Ovary (tissue), 10 donors: ENCODE measurements around the gene LCE1E. TPM values are rescaled to one million over a fixed set of nuclear protein-coding genes. Genes with fewer than 3 reads are reported as not detected.

ENCODE experiments used
- DNase-seq, 5 donors: peaks; one replicate each; pipeline ENCODE4 v3.0.0-alpha.2; 2019 to 2020
- H3K27ac ChIP-seq, 2 donors: fragments of 200-600 bp; one replicate each; pipeline versions ENCODE4 v1.5.1 to v1.8.0; 2019 to 2022
- H3K27me3 ChIP-seq: fragments of 200-600 bp; one replicate; pipeline ENCODE4 v1.8.0; 2022
- H3K36me3 ChIP-seq: fragments of 200-600 bp; sonication (generic); one replicate; pipeline ENCODE4 v1.5.1; 2019
- H3K4me1 ChIP-seq: one replicate; pipeline ENCODE4 v1.8.1; 2013; ENCODE audit warnings: mild to moderate bottlenecking, moderate library complexity; ENCODE audit not compliant: insufficient read depth
- H3K4me3 ChIP-seq: fragments of 200-600 bp; sonication (generic); one replicate; pipeline ENCODE4 v1.5.1; 2017
- H3K9me3 ChIP-seq, 2 donors: fragments of 200-600 bp in 1 of 2; sonication (generic) in 1 of 2; one replicate each; pipeline versions ENCODE4 v1.5.1 to v1.8.1; 2013 to 2019; ENCODE audit warnings: mild to moderate bottlenecking in 1 of 2, moderate library complexity in 1 of 2
- EP300 ChIP-seq: sonication (generic); formaldehyde crosslinking; IDR thresholded peaks from one replicate; pipeline ENCODE4 v1.6.1; 2017; ENCODE audit warnings: antibody characterized with exemption
- POLR2A ChIP-seq: fragments of 450-650 bp; IDR thresholded peaks from one replicate; pipeline ENCODE4 v1.6.1; 2017; ENCODE audit warnings: antibody characterized with exemption, mild to moderate bottlenecking, moderate library complexity
- WGBS, 3 donors: extraction: QIAGEN DNeasy Blood & Tissue Kit in 1 of 3; methylation state at CpG; one replicate each; pipeline versions ENCODE4 v1.1.5 to v1.1.7; 2013 to 2017; 5-methylcytosine and 5-hydroxymethylcytosine counted together
- intact Hi-C, 4 donors: fragments of 100-400 bp; cut with DNase I; formaldehyde crosslinking; loops; one replicate each; pipeline versions ENCODE4 v1.11.0 to v1.15.1; 2022 to 2023
- long read RNA-seq, 3 donors: library from polyadenylated mRNA in 2 of 3; unstranded in 2 of 3; transcript quantifications; one replicate each; pipeline ENCODE4 v2.0.0 and lab custom pipeline, GENCODE V29; 2021 to 2026
- polyA plus RNA-seq, 2 donors: library from polyadenylated mRNA; stranded (reverse); fragments of 200-250 nt in 1 of 2; fragments of 350-450 nt in 1 of 2; fragmentation: Illumina TruSeq in 1 of 2; extraction: RNeasy Lipid Tissue Mini Kit (QIAGEN cat#74804) in 1 of 2; gene quantifications; one replicate each; pipeline ENCODE4 v1.2.3, GENCODE V29; 2013 to 2014
- total RNA-seq, 7 donors: library from RNA; depleted of rRNA in 2 of 7; stranded (reverse); fragments of >200 nt in 2 of 7; fragmentation: NEBNext Ultra II Directional in 3 of 7; extraction: Animal tissue kit (Norgen Biotek cat#: 25700) in 3 of 7; gene quantifications; one replicate each; pipeline versions ENCODE4 v1.1.0 to v1.2.4, GENCODE V29; 2016 to 2023
- TF ChIP-seq, protein P1 (sequence below), 3 donors: fragments of 450-650 bp in 2 of 3; fragments of 200-600 bp in 1 of 3; IDR thresholded peaks; one replicate each; pipeline versions ENCODE4 v1.5.1 to v1.8.0; 2016 to 2022; ENCODE audit warnings: antibody characterized with exemption in 3 of 3, mild to moderate bottlenecking in 1 of 3
- donor health status: DM: no; HTN: no; CAD: no; lungs with moderate emphysema.
- donor health status: DM: no; HTN: no; CAD: no.
- donor health status: Bipolar disorder and iron deficiency.
- donor health status: DM: yes; HTN: yes; CAD: no.
- donor health status: DM: no; HTN: no; CAD: no.
- donor health status: DM: yes; HTN: yes; CAD: no.

LCE1E gene
- total RNA-seq (not detected), polyA plus RNA-seq (not detected)
- long read RNA-seq, donor 1: 0 reads
- long read RNA-seq, donor 2: 0 reads
- long read RNA-seq, donor 3: 0 reads

DNA sequence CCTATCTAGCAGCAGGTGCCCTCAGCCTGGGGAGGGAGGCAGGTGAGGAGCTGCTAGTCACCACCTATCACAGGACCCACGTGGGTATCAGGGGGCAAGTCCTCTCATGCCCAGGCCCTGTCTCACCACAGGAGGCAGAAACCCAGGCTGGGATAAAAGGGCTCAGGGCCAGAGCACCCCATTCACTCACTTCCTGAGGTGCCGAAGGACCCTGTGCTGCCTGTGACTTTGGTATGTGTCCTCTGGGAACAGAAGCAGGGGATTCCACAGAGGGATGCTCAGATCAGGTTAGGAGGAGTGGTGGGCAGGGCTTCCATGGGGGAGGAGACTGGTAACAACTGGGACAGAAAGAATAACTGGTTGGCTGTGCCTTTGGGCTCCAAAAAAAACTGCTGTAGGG lies at the start of gene LCE1E:
Gene LCE1E (plus strand): TSS at position 181 of the 400 bp plus-strand sequence. CDS start 1,043 bp downstream, outside the sequence.
- no peaks in the 10 kb centered on the region for H3K9me3 ChIP-seq
- no peak for DNase-seq
- TF ChIP-seq EP300: no peak
- TF ChIP-seq POLR2A: no peak
- TF ChIP-seq, protein P1, sequence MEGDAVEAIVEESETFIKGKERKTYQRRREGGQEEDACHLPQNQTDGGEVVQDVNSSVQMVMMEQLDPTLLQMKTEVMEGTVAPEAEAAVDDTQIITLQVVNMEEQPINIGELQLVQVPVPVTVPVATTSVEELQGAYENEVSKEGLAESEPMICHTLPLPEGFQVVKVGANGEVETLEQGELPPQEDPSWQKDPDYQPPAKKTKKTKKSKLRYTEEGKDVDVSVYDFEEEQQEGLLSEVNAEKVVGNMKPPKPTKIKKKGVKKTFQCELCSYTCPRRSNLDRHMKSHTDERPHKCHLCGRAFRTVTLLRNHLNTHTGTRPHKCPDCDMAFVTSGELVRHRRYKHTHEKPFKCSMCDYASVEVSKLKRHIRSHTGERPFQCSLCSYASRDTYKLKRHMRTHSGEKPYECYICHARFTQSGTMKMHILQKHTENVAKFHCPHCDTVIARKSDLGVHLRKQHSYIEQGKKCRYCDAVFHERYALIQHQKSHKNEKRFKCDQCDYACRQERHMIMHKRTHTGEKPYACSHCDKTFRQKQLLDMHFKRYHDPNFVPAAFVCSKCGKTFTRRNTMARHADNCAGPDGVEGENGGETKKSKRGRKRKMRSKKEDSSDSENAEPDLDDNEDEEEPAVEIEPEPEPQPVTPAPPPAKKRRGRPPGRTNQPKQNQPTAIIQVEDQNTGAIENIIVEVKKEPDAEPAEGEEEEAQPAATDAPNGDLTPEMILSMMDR (IDR thresholded peaks at IDR 0.05): no peak
- H3K27me3 ChIP-seq: no peaks in the 10 kb centered on the region
- no peak within 1 kb of the TSS for H3K27ac ChIP-seq
- H3K36me3 ChIP-seq: no peaks in the 10 kb centered on the region
- H3K4me1 ChIP-seq: no peaks in the 10 kb centered on the region
- no peak within 1 kb of the TSS for H3K4me3 ChIP-seq
- WGBS, 3 donors: 40 to 48% (median 44%) methylated on average over 2 of the region's 2 CpGs
- intact Hi-C loops: no loop called here

GRCh38 chr1:152737997-152738396 lies 48.1 kb upstream of the LCE1E start:
- TF ChIP-seq, protein P1 (IDR thresholded peaks at IDR 0.05): no peak
- TF ChIP-seq POLR2A (no peak), EP300 (no peak)
- H3K27me3 ChIP-seq: no peaks in the 10 kb centered on the region
- no peak overlapping the region for H3K4me3 ChIP-seq
- WGBS, 3 donors: 62 to 74% (median 68%) methylated on average over 5 of the region's 5 CpGs
- no peaks in the 10 kb centered on the region for H3K36me3 ChIP-seq
- no peak for DNase-seq
- no peaks in the 10 kb centered on the region for H3K4me1 ChIP-seq
- H3K27ac ChIP-seq: no peak overlapping the region
- H3K9me3 ChIP-seq: no peaks in the 10 kb centered on the region
- intact Hi-C loops: no loop called here

DNA sequence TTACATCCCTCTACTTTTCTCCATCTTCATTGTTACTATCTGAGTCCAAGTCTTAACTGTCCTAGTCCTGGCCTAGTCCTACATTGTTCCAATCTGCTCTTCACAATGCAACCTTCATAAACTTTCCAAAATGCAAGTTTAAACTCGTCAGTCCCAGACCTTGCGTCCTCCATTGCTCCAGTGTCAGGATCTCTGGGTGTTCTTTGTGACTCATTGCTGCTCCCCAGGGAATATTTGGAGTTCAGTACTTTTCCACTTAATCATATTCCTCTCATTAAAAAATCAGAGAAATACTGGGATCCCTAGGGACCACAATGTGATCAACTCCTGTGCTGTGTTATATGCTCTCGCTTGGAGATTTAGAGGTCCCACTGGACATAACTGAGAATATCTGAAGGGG lies 46.2 kb upstream of the LCE1E start:
- H3K9me3 ChIP-seq: no peaks in the 10 kb centered on the region
- H3K4me1 ChIP-seq: no peaks in the 10 kb centered on the region
- H3K27ac ChIP-seq: no peak overlapping the region
- H3K27me3 ChIP-seq: no peaks in the 10 kb centered on the region
- DNase-seq: no peak
- H3K36me3 ChIP-seq: no peaks in the 10 kb centered on the region
- no peak overlapping the region for H3K4me3 ChIP-seq
- WGBS, 3 donors: 72 to 84% (median 81%) methylated on average over 3 of the region's 3 CpGs
- intact Hi-C loops: no loop called here
- TF ChIP-seq, protein P1 (IDR thresholded peaks at IDR 0.05): no peak
- TF ChIP-seq EP300 (no peak), POLR2A (no peak)

DNA sequence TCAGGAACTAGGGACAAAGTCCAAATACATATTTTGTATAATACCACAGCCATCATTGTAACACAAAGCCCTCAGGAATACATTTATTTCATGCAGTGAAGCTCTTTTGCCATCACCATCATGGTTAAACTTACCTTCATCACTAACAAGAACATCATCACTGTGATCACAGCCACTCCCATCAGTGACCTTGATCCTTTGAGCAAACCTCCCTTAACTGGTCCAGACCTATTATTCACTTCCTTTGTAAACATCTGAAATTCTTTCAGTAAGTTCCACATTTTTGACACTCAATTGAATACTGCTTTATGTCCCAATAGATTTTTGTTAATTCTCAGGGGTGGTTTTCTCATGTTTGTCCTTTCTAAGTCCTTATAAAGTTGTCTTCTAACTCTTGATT lies 44.4 kb upstream of the LCE1E start:
- intact Hi-C loops: no loop called here

More for the DNA sequence above, 44.4 kb upstream of the LCE1E start:
- Histone ChIP-seq H3K36me3 (no peaks in the 10 kb centered on the region), H3K27me3 (no peaks in the 10 kb centered on the region), H3K4me1 (no peaks in the 10 kb centered on the region), H3K4me3 (no peak overlapping the region), H3K27ac (no peak overlapping the region), H3K9me3 (no peaks in the 10 kb centered on the region)
- DNase-seq: no peak
- TF ChIP-seq POLR2A (no peak), EP300 (no peak)
- TF ChIP-seq, protein P1 (IDR thresholded peaks at IDR 0.05): no peak
